GM20431 (cell line): ENCODE measurements around the gene MCRIP2.

Source experiments
- in situ Hi-C: fragments of 300-500 bp; cut with MseI, MboI; formaldehyde crosslinking; loops from one replicate; pipeline ENCODE4 v1.15.0; 2020; ENCODE audit warnings: low sequenced_read_pairs; ENCODE audit not compliant: unreplicated experiment

Gene MCRIP2

DNA sequence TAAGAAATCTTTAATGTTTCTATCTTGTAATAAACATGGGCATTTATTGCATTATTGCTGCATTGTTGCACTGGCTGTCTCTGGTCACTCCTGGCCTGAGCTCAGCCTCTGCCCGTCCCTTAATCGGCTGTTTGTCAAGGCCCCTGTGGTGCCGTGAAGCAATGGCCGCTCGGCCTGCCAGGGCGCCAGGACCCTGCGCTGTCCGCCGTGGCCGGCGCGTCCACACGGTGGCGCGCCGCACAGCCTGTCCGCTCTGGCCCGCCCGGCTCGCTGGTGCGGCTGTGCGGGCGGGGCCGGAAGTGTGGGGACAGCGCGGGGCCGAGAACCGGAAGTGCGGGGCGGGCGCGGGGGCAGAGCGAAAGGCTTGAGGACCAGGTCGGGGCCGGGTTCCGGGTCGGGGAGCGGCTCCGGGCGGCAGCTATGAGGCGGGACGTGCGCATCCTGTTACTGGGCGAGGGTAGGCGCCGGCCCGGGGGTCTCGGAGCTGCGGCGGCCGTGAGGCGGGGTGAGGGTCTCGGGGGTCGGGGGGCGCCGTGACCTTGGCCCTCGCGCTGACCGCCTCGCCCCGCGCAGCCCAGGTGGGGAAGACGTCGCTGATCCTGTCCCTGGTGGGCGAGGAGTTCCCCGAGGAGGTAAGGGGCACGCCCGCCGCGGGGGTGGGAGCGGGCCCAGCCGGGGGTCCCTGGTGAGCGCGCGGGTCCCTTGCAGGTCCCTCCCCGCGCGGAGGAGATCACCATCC, 26.3 kb downstream of the MCRIP2 start, which contains the start of gene RHOT2:
Gene RHOT2 (plus strand): TSS at position 353 of the 739 bp plus-strand sequence. CDS start 68 bp downstream, at position 421.
- in situ Hi-C loops = no loop called here

DNA sequence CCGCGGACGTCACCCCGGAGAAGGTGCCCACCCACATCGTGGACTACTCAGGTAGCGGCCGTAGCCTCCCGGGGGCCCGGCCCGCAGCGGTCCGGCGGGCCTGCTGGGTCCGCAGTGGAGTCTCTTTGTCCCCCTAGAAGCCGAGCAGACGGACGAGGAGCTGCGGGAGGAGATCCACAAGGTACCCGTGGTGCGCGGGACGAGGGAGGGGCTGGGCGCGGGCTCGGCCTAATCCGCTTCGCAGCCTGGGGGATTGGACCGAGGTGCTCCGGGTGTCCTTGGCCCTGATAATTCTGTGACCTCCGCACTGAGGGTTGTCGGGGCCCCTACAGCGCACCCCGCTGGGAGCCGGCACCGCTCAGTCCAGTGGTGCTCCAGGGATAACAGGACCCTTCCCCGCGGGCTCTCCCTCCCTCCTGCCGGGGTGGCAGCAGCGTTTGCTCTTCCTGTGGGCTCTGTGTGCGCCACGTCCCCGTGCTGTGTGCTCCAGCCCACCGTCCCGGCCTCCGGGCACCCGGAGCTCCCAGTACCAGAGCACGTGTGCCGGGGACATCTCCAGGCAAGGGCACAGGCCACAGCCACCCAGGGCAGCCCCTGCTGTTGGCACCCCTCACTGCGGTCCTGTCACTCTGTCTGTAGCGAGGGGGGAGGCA, 27.0 kb downstream of the MCRIP2 start:
- in situ Hi-C loops = no loop called here

DNA sequence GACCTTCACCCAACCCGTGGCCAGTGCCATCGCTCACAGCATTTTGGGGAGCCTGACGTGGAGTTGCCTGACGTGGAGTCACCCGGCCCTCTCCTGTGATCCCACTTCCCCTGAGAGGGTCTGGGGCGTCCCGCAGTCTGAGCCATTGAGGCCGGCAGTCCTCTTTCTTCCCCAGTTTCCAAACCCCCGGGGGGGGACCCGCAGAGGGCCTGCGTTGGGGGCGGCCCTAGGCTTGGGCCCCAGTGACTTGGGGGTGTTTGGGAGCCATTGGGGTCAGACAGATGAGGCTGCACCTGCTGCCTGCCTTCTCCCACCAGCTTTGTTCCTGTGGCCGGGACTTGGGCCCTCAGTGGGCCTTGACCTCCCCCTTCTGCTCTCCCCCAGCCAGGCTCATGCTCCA, 28.0 kb downstream of the MCRIP2 start:
- in situ Hi-C loops = no loop called here

DNA sequence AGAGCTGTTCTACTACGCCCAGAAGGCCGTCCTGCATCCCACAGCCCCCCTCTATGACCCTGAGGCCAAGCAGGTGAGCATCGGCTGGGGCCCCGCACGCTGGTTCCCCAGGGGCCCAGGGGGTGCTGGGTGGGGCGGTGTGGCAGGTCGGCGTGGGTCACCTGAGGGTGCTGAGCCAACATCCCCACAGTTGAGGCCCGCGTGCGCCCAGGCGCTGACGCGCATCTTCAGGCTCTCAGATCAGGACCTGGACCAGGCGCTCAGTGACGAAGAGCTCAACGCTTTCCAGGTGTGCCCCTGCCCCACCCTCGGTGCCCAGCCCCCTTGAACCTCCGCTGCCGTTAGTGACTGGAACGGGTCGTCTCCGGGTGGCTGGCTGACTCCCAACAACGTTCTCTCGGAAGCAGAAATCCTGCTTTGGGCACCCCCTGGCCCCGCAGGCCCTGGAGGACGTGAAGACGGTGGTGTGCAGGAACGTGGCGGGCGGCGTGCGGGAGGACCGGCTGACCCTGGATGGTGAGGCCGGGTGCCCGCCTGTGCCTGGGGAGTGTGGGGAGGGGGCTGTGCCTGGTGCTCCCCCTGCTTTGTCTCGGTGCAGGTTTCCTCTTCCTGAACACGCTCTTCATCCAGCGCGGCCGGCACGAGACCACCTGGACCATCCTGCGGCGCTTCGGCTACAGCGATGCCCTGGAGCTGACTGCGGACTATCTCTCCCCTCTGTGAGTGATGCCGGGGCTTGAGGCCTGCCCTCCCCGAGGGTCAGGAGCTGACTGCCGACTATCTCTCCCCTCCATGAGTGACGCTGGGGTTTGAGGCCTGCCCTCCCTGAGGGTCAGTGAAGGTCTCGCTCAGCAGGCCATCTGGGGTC, 29.1 kb downstream of the MCRIP2 start:
- in situ Hi-C loops = no loop called here

DNA sequence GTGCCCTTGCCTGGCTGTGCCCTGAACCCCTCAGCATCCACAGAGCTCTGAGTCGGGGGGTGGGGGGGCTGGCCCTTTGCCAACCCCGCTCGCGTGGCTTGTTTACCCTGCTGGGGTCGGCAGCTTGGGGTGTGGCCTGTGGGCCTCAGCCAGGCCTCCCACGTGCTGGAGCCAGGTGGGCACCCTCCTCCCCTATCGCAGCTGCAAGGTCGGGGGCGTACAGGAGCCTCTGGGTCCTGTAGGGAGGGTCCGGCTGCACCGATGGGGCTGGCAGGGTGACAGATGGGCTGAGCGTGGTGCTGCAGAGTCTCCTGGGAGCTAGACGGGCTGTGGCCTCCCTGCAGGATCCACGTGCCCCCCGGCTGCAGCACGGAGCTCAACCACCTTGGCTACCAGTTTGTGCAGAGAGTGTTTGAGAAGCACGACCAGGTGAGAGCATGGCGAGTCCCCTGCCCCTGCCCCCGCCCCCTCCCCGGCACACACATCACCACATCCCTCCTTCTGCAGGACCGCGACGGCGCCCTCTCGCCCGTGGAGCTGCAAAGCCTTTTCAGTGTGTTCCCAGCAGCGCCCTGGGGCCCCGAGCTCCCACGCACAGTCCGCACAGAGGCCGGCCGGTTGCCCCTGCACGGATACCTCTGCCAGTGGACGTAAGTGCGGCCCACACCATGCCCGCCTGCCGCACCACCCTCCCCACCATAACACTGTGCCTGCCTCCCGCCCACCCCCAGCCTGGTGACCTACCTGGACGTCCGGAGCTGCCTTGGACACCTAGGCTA, 29.9 kb downstream of the MCRIP2 start:
- in situ Hi-C loops = no loop called here

DNA sequence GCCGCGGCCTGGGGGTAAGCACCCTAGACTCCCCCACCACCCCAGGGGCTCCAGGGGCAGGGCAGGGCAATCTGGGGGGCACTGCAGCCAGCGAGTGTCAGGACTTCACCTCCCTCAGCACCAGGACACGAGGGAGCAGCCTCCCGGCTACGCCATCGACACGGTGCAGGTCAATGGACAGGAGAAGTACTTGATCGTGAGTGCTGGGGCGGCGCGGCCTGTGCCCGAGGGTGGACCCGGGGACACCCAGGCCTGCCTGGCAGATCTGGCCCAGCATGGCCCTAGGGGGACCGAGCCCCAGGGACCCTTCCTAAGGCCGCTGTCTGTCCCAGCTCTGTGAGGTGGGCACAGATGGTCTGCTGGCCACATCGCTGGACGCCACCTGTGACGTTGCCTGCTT, 30.7 kb downstream of the MCRIP2 start:
- in situ Hi-C loops = no loop called here

DNA sequence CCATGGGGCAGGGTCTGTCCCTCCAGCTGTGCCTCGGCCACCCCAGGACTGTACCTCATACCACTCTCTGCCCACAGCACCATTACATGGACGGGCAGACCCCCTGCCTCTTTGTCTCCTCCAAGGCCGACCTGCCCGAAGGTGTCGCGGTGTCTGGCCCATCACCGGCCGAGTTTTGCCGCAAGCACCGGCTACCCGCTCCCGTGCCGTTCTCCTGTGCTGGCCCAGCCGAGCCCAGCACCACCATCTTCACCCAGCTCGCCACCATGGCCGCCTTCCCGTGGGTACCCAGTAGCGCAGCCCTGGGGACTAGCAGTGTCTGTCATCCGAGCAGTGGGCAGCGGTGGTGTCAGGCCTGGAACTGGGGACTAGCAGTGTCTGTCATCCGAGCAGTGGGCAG, 31.2 kb downstream of the MCRIP2 start:
- in situ Hi-C loops = no loop called here

DNA sequence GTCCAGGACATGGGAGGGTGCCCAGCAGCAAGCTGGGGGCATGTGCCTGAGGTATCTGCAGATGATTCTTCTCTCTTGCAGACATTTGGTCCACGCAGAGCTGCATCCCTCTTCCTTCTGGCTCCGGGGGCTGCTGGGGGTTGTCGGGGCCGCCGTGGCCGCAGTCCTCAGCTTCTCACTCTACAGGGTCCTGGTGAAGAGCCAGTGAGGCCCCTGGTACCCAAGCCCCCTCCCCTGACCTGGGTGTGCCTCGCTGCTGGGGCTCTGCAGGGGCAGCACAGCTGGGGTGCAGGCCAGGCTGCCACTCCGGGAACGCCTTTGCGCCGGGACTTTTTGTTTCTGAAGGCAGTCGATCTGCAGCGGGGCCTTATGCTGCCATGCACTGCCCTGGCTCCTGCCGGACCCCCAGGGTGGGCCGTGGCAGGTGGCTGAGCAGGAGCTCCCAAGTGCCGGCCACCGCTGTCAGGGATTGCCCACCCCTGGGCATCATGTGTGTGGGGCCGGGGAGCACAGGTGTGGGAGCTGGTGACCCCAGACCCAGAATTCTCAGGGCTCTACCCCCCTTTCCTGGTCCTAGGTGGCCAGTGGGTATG, 31.9 kb downstream of the MCRIP2 start:
- in situ Hi-C loops = no loop called here

DNA sequence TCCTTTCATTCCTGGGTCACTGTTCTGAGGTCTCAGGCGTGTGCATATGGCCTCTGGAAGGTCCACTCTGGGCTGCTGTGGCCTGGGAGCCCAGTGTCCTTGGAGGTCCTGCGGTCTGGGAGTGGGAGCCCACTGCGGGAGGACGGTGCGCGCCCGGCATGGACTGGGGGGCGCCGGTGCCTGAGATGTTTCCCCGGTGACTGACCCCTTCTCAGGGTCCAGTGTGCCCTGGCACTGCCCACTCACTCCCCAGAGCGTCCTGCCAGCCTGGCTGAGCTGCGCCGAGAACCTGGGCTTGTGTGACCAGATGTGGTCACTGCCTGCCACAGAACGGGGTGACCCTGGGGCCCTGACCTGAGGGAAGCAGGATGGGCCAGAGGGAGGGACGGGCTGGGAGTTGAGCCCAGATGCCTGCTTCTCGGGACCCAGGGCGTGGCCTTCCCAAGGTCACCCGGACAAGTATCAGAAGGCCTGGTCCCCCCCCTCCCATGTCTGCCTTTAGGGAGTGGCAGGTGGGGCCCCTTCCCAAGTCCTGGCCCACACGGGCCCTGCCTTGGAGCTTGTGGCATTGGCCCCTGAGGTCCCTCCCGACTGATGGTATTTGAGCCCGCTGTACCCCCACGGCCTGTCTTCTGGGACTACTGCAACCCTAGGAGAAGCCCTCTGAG, 32.7 kb downstream of the MCRIP2 start:
- in situ Hi-C loops = no loop called here

DNA sequence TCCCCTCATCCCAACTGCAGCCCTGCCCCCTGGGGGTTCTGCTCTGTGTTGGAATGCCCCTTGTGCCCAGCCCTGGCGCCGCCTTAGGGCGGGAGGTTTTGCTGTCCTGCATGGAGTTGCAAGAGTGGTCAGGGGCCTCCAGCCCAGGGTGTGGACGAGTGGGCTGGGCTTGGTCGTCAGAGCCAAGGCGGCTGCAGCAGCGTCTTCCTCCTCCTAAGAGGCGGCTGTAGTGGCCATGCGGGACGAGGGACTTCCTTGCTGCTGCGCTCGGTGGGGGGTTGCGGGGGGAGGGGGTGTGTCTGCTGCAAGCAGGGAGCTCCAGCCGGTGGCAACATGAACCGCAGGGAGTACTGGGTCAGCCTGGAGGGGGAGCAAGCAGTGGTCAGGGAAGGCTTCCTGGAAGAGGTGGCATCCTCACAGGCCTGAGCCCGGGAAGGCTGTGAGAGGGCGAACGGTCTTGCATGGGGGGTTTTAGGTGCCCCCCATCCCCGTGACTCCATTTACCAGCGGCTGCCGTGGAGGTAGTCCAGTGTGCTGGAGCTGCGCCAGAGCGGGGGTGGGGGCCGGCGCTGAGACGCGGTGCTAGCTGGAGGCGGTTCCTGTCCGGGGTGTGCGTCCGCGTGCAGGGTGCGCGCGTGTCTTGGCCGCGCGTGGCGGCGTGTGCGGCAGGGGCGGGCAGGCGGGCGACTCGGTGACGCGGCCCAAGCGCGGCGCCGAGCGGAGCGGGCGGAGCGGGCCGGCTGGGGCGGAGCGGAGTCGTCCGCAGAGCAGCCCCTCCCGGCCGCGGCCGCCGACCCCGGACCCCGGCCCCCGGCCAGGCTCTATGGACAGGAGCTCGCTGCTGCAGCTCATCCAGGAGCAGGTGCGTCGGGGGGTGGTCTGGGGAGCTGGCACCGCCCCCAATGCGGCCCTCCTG, 33.6 kb downstream of the MCRIP2 start, which contains the start of gene RHBDL1:
Gene RHBDL1 (plus strand): TSS at position 704 of the 916 bp plus-strand sequence. CDS start 120 bp downstream, at position 824.
- in situ Hi-C loops = no loop called here

DNA sequence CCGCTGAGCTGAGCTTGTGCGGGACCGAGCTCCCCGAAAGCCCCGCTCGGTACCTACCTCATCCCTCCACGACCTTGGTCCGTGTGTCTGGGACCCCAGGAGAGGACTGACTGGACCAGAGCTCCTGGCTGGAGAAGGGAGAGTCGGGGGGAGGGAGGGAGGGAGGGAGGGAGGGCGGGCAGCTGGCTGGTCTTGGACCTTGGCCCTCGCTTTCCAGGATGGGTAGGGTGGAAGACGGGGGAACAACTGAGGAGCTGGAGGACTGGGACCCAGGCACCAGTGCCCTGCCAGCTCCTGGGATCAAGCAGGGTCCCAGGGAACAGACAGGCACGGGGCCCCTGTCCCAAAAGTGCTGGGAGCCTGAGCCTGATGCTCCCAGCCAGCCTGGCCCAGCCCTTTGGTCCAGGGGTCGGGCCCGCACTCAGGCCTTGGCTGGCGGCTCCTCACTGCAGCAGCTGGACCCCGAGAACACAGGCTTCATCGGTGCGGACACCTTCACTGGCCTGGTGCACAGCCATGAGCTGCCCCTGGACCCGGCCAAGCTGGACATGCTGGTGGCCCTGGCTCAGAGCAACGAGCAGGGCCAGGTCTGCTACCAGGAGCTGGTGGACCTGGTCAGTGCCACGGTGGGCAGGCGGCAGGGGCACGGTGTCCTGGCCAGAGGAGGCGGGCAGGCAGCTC, 34.4 kb downstream of the MCRIP2 start:
- in situ Hi-C loops = no loop called here

DNA sequence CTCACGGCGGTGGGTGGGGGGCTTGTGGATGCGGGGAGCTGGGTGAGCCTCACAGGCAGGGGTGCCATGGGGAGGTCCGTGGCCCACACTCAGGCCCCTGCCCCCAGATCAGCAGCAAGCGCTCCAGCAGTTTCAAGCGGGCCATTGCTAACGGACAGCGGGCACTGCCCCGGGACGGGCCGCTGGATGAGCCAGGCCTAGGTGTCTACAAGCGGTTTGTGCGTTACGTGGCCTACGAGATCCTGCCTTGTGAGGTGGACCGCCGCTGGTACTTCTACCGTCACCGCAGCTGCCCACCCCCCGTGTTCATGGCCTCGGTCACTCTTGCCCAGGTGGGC, 34.9 kb downstream of the MCRIP2 start:
- in situ Hi-C loops = no loop called here

DNA sequence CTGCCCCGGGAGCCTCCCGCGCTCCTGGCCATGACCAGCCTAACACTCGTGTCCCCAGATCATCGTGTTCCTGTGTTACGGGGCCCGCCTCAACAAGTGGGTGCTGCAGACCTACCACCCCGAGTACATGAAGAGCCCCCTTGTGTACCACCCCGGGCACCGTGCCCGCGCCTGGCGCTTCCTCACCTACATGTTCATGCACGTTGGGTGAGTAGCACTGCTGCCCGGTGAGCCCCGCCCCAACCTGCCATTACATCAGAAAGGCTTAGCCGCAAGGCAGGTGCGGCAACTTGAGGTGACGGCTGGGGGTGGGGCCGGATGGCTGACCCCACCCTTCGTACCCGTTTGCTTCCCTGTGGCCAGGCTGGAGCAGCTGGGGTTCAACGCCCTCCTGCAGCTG, 35.3 kb downstream of the MCRIP2 start:
- in situ Hi-C loops = no loop called here

DNA sequence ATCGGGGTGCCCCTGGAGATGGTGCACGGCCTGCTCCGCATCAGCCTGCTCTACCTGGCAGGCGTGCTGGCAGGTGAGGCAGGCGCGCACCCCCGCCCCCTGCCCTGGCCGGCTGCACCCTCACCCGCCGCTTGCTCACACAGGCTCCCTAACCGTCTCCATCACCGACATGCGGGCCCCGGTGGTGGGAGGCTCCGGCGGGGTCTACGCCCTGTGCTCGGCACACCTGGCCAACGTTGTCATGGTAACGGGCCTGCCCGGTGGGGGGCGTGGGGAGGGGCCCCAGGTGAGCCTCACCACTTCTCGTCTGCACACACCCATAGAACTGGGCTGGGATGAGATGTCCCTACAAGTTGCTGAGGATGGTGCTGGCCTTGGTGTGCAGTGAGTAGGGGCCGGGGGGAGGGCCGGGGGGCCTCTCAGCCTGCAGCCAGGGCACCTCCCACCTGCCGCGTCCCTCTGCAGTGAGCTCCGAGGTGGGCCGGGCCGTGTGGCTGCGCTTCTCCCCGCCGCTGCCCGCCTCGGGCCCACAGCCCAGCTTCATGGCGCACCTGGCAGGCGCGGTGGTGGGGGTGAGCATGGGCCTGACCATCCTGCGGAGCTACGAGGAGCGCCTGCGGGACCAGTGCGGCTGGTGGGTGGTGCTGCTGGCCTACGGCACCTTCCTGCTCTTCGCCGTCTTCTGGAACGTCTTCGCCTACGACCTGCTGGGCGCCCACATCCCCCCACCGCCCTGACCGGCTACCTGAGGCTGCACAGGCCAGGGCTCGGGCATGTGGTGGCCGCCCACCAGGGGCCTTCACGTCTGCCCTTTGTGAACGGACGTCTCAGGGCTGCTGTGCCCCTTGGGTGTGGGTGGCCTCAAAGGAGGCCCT, 35.9 kb downstream of the MCRIP2 start:
- in situ Hi-C loops = no loop called here

DNA sequence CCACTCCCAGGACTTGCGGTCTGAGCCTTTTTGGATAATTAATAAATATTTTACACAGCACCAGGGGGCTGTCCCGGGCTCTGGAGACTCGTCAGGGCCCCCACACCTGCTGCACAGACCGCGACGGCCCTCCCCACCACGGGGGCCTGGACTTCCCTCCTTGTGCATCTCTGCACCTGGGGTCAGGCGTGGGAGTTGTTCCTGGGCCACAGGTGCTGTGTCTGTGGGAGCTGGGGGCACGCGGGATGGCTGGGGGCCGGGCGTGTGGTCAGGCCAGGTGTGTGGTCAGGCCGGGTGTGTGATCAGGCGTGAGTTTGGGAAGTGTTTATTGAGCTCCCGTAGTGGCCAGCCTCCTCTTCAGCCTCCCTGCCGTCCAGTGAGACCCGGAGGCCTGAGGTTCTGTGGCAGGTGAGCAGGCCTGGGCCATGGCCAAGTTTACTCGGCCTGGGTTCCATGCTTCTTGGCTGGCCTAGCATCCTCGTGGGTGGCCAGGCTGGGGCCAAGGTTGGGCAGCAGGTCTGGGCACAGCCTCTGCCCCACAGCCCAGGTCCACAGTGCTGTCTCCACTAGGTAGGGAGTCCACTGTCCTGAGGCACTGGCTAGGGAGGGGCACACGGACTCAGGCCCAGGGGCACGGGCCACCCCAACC, 36.7 kb downstream of the MCRIP2 start:
- in situ Hi-C loops = no loop called here
